ENCODE data around the gene MINAR2.

The MINAR2 gene

GRCh38 chr5:129747572-129748407 is at the start of gene MINAR2:
TSS of gene MINAR2 (plus strand) at chr5:129748094. CDS start at chr5:129748191, 97 bp downstream.
- no peak for TF ChIP-seq ZNF274 (IDR thresholded peaks at IDR 0.05; ENCODE audit: low read depth, low read length)
- no peak for TF ChIP-seq YY1 (IDR thresholded peaks at IDR 0.05; ENCODE audit: insufficient read depth, insufficient read length)
- TF ChIP-seq SUZ12 (IDR thresholded peaks at IDR 0.05; ENCODE audit: extremely low read depth, insufficient read depth, insufficient read length), result no peak
- Histone ChIP-seq H3K9ac (ENCODE audit: insufficient read length, low read depth) (no peak within 1 kb of the TSS), H3K36me3 (ENCODE audit: insufficient read depth, insufficient read length, low read length) (no peaks in the 10 kb centered on the region), H3K27me3 (ENCODE audit: insufficient read depth, insufficient read length) (no peaks in the 10 kb centered on the region), H3K4me3 (ENCODE audit: insufficient read length, low read depth) (no peak within 1 kb of the TSS), H3K4me1 (ENCODE audit: insufficient read depth, insufficient read length) (no peaks in the 10 kb centered on the region), H3K9me3 (ENCODE audit: insufficient read depth, low read length) (no peaks in the 10 kb centered on the region)
- DNase-seq (ENCODE audit: low read depth, low spot score), result no peak

- TF ChIP-seq ZNF274 (IDR thresholded peaks at IDR 0.05; ENCODE audit: low read depth, low read length) (no peak), YY1 (IDR thresholded peaks at IDR 0.05; ENCODE audit: insufficient read depth, insufficient read length) (no peak), SUZ12 (IDR thresholded peaks at IDR 0.05; ENCODE audit: extremely low read depth, insufficient read depth, insufficient read length) (no peak)
- DNase-seq (ENCODE audit: low read depth, low spot score), result no peak
- no peaks in the 10 kb centered on the region for H3K4me1 ChIP-seq (ENCODE audit: insufficient read depth, insufficient read length)
- H3K27me3 ChIP-seq (ENCODE audit: insufficient read depth, insufficient read length), result no peaks in the 10 kb centered on the region
- H3K36me3 ChIP-seq (ENCODE audit: insufficient read depth, insufficient read length, low read length), result no peaks in the 10 kb centered on the region
- H3K9ac ChIP-seq (ENCODE audit: insufficient read length, low read depth), result no peak overlapping the region
- H3K4me3 ChIP-seq (ENCODE audit: insufficient read length, low read depth), result no peak overlapping the region
- no peaks in the 10 kb centered on the region for H3K9me3 ChIP-seq (ENCODE audit: insufficient read depth, low read length)
Observed at GRCh38 chr5:129698661-129699060, 49.2 kb upstream of the MINAR2 start.

- no peaks in the 10 kb centered on the region for H3K9me3 ChIP-seq (ENCODE audit: insufficient read depth, low read length)
- no peak overlapping the region for H3K4me3 ChIP-seq (ENCODE audit: insufficient read length, low read depth)
- H3K36me3 ChIP-seq (ENCODE audit: insufficient read depth, insufficient read length, low read length), result no peaks in the 10 kb centered on the region
- H3K4me1 ChIP-seq (ENCODE audit: insufficient read depth, insufficient read length), result no peaks in the 10 kb centered on the region
- no peaks in the 10 kb centered on the region for H3K27me3 ChIP-seq (ENCODE audit: insufficient read depth, insufficient read length)
- TF ChIP-seq YY1 (IDR thresholded peaks at IDR 0.05; ENCODE audit: insufficient read depth, insufficient read length) (no peak), ZNF274 (IDR thresholded peaks at IDR 0.05; ENCODE audit: low read depth, low read length) (no peak), SUZ12 (IDR thresholded peaks at IDR 0.05; ENCODE audit: extremely low read depth, insufficient read depth, insufficient read length) (no peak)
- DNase-seq (ENCODE audit: low read depth, low spot score), result no peak
- H3K9ac ChIP-seq (ENCODE audit: insufficient read length, low read depth), result no peak overlapping the region
Observed at GRCh38 chr5:129716235-129716634, 31.7 kb upstream of the MINAR2 start.

GRCh38 chr5:129716651-129717050 is 31.2 kb upstream of the MINAR2 start:
- H3K27me3 ChIP-seq (ENCODE audit: insufficient read depth, insufficient read length), result no peaks in the 10 kb centered on the region
- TF ChIP-seq ZNF274 (IDR thresholded peaks at IDR 0.05; ENCODE audit: low read depth, low read length) (no peak), SUZ12 (IDR thresholded peaks at IDR 0.05; ENCODE audit: extremely low read depth, insufficient read depth, insufficient read length) (no peak), YY1 (IDR thresholded peaks at IDR 0.05; ENCODE audit: insufficient read depth, insufficient read length) (no peak)
- H3K9ac ChIP-seq (ENCODE audit: insufficient read length, low read depth), result no peak overlapping the region
- DNase-seq (ENCODE audit: low read depth, low spot score), result no peak
- H3K9me3 ChIP-seq (ENCODE audit: insufficient read depth, low read length), result no peaks in the 10 kb centered on the region
- H3K4me1 ChIP-seq (ENCODE audit: insufficient read depth, insufficient read length), result no peaks in the 10 kb centered on the region
- H3K4me3 ChIP-seq (ENCODE audit: insufficient read length, low read depth), result no peak overlapping the region
- no peaks in the 10 kb centered on the region for H3K36me3 ChIP-seq (ENCODE audit: insufficient read depth, insufficient read length, low read length)

GRCh38 chr5:129717751-129718310 is 30.1 kb upstream of the MINAR2 start:
- Histone ChIP-seq H3K9me3 (ENCODE audit: insufficient read depth, low read length) (no peaks in the 10 kb centered on the region), H3K27me3 (ENCODE audit: insufficient read depth, insufficient read length) (no peaks in the 10 kb centered on the region), H3K4me1 (ENCODE audit: insufficient read depth, insufficient read length) (no peaks in the 10 kb centered on the region), H3K9ac (ENCODE audit: insufficient read length, low read depth) (no peak overlapping the region), H3K36me3 (ENCODE audit: insufficient read depth, insufficient read length, low read length) (no peaks in the 10 kb centered on the region), H3K4me3 (ENCODE audit: insufficient read length, low read depth) (no peak overlapping the region)
- TF ChIP-seq ZNF274 (IDR thresholded peaks at IDR 0.05; ENCODE audit: low read depth, low read length) (no peak), SUZ12 (IDR thresholded peaks at IDR 0.05; ENCODE audit: extremely low read depth, insufficient read depth, insufficient read length) (no peak), YY1 (IDR thresholded peaks at IDR 0.05; ENCODE audit: insufficient read depth, insufficient read length) (no peak)
- no peak for DNase-seq (ENCODE audit: low read depth, low spot score)

GRCh38 chr5:129718471-129719090 is 29.3 kb upstream of the MINAR2 start:
- Histone ChIP-seq H3K4me3 (ENCODE audit: insufficient read length, low read depth) (no peak overlapping the region), H3K4me1 (ENCODE audit: insufficient read depth, insufficient read length) (no peaks in the 10 kb centered on the region), H3K9me3 (ENCODE audit: insufficient read depth, low read length) (no peaks in the 10 kb centered on the region), H3K9ac (ENCODE audit: insufficient read length, low read depth) (no peak overlapping the region), H3K27me3 (ENCODE audit: insufficient read depth, insufficient read length) (no peaks in the 10 kb centered on the region), H3K36me3 (ENCODE audit: insufficient read depth, insufficient read length, low read length) (no peaks in the 10 kb centered on the region)
- TF ChIP-seq ZNF274 (IDR thresholded peaks at IDR 0.05; ENCODE audit: low read depth, low read length) (no peak), SUZ12 (IDR thresholded peaks at IDR 0.05; ENCODE audit: extremely low read depth, insufficient read depth, insufficient read length) (no peak), YY1 (IDR thresholded peaks at IDR 0.05; ENCODE audit: insufficient read depth, insufficient read length) (no peak)
- no peak for DNase-seq (ENCODE audit: low read depth, low spot score)

- TF ChIP-seq SUZ12 (IDR thresholded peaks at IDR 0.05; ENCODE audit: extremely low read depth, insufficient read depth, insufficient read length) (no peak), ZNF274 (IDR thresholded peaks at IDR 0.05; ENCODE audit: low read depth, low read length) (no peak), YY1 (IDR thresholded peaks at IDR 0.05; ENCODE audit: insufficient read depth, insufficient read length) (no peak)
- Histone ChIP-seq H3K36me3 (ENCODE audit: insufficient read depth, insufficient read length, low read length) (no peaks in the 10 kb centered on the region), H3K9ac (ENCODE audit: insufficient read length, low read depth) (no peak overlapping the region), H3K27me3 (ENCODE audit: insufficient read depth, insufficient read length) (no peaks in the 10 kb centered on the region), H3K4me1 (ENCODE audit: insufficient read depth, insufficient read length) (no peaks in the 10 kb centered on the region), H3K4me3 (ENCODE audit: insufficient read length, low read depth) (no peak overlapping the region), H3K9me3 (ENCODE audit: insufficient read depth, low read length) (no peaks in the 10 kb centered on the region)
- no peak for DNase-seq (ENCODE audit: low read depth, low spot score)
Observed at GRCh38 chr5:129724222-129724621, 23.7 kb upstream of the MINAR2 start.

Data from NT2/D1 (cell line).